HepG2 (cell line): ENCODE data around the gene ARPC1A. TPM values are rescaled to one million over a fixed set of nuclear protein-coding genes. Genes with fewer than 3 reads are reported as not detected.

Experiments
- ATAC-seq: fragments of 200-7000 bp; cut with Tn5 transposase; 3 replicates; pipeline ENCODE4 v1.9.1; 2020; ENCODE audit warnings: mild to moderate bottlenecking, moderate library complexity
- BruUV-seq: library from RNA; stranded (reverse); fragments of 400-500 nt; replicated peaks from 2 replicates; lab custom pipeline; 2021; lab: Mats Ljungman, UMichigan
- CTCF ChIA-PET: fragments of 300-600 bp; formaldehyde crosslinking; extraction: SDS; loops from one replicate; lab custom pipeline; 2021; ENCODE audit warnings: low total read pairs, inconsistent platforms, low intra/inter-chr PET ratio; lab: Yijun Ruan, JAX
- POLR2A ChIA-PET: fragments of 350-600 bp; sonication (Branson Sonifier 250); formaldehyde crosslinking; loops from one replicate; lab custom pipeline; 2020; ENCODE audit warnings: antibody characterized with exemption, inconsistent platforms; lab: Yijun Ruan, JAX
- DNase-seq: peaks from one replicate; pipeline ENCODE4 v3.0.0-alpha.2; 2015; ENCODE audit warnings: low spot score
- FAIRE-seq: peaks from 3 replicates; lab custom pipeline; 2011; peaks lifted over from hg19 to GRCh38; lab: Jason Lieb, UNC
- H2AFZ ChIP-seq: one replicate; pipeline ENCODE4 v1.6.1; 2011; ENCODE audit warnings: low read length, inconsistent platforms
- H3K27ac ChIP-seq: fragments of 300-600 bp; 3 replicates; pipeline ENCODE4 v1.8.0; 2011; ENCODE audit warnings: mixed run types, mild to moderate bottlenecking, mixed read lengths, low read length, inconsistent platforms; ENCODE audit not compliant: insufficient read depth; ENCODE audit errors: extremely low read length
- H3K27me3 ChIP-seq, 2 experiments: fragments of 200-600 bp in 1 of 2; 2 replicates in 1 of 2; 3 replicates in 1 of 2; pipeline versions ENCODE4 v1.6.0 to v1.8.0; 2011; ENCODE audit warnings: low read length in 2 of 2, mild to moderate bottlenecking in 2 of 2, moderate library complexity in 2 of 2, inconsistent platforms in 1 of 2; ENCODE audit not compliant: insufficient read depth in 2 of 2, control insufficient read depth in 1 of 2
- H3K36me3 ChIP-seq, 2 experiments: fragments of 200-600 bp in 1 of 2; replicated peaks in 1 of 2; 2 replicates in 1 of 2; 3 replicates in 1 of 2; pipeline versions ENCODE4 v1.5.1 to v1.8.0; 2011; ENCODE audit warnings: low read length in 2 of 2, inconsistent platforms in 1 of 2; ENCODE audit not compliant: insufficient read depth in 2 of 2, control insufficient read depth in 1 of 2
- H3K4me1 ChIP-seq: 2 replicates; pipeline ENCODE4 v1.5.1; 2012; ENCODE audit warnings: low read length, inconsistent platforms; ENCODE audit not compliant: insufficient read depth
- H3K4me2 ChIP-seq: 2 replicates; pipeline ENCODE4 v1.6.0; 2011; ENCODE audit warnings: low read depth, low read length, inconsistent platforms
- H3K4me3 ChIP-seq, 3 experiments: fragments of 200-600 bp in 1 of 3; sonication (generic), shearing (Covaris generic) in 1 of 3; replicated peaks in 1 of 3; 2 replicates each; pipeline ENCODE4 v1.5.1; 2011 to 2016; ENCODE audit warnings: low read length in 3 of 3, inconsistent platforms in 2 of 3, low read depth in 2 of 3, mild to moderate bottlenecking in 2 of 3, control low read depth in 1 of 3, mixed read lengths in 1 of 3; ENCODE audit not compliant: insufficient read depth in 1 of 3
- H3K79me2 ChIP-seq: one replicate; pipeline ENCODE4 v1.6.1; 2011; ENCODE audit warnings: low read length, inconsistent platforms; ENCODE audit not compliant: insufficient read depth
- H3K9ac ChIP-seq: 2 replicates; pipeline ENCODE4 v1.6.0; 2011; ENCODE audit warnings: mild to moderate bottlenecking, low read depth, low read length, inconsistent platforms; ENCODE audit not compliant: insufficient read depth
- H3K9me3 ChIP-seq: 2 replicates; pipeline ENCODE4 v1.5.1; 2012; ENCODE audit warnings: mild to moderate bottlenecking, low read length
- H4K20me1 ChIP-seq: 2 replicates; pipeline ENCODE4 v1.6.0; 2011; ENCODE audit warnings: inconsistent platforms, mild to moderate bottlenecking, low read length, moderate library complexity; ENCODE audit not compliant: insufficient read depth
- CREB3 ChIP-seq: sonication (generic); formaldehyde crosslinking; IDR thresholded peaks from 2 replicates; pipeline ENCODE4 v1.5.0; 2020; ENCODE audit warnings: missing genetic modification reagents
- DDIT3 ChIP-seq: sonication (generic); formaldehyde crosslinking; IDR thresholded peaks from 2 replicates; pipeline ENCODE4 v1.4.0; 2020; ENCODE audit warnings: mild to moderate bottlenecking, missing genetic modification reagents
- FIP1L1 ChIP-seq: fragments of 200-400 bp; formaldehyde crosslinking; IDR thresholded peaks from 2 replicates; pipeline ENCODE4 v1.6.1; 2018; ENCODE audit warnings: low read depth, mild to moderate bottlenecking, low read length, moderate library complexity, borderline replicate concordance; ENCODE audit not compliant: insufficient read depth
- HOMEZ ChIP-seq: IDR thresholded peaks from 2 replicates; pipeline ENCODE4 v1.6.1; 2016; ENCODE audit warnings: low read depth
- HOXA3 ChIP-seq: sonication (generic); formaldehyde crosslinking; IDR thresholded peaks from 2 replicates; pipeline ENCODE4 v1.5.0; 2020; ENCODE audit warnings: missing genetic modification reagents
- NPAS2 ChIP-seq: sonication (generic); formaldehyde crosslinking; IDR thresholded peaks from 2 replicates; pipeline ENCODE4 v1.8.0; 2022; ENCODE audit warnings: mild to moderate bottlenecking, missing genetic modification reagents, borderline replicate concordance
- ZNF205 ChIP-seq: IDR thresholded peaks from 2 replicates; pipeline ENCODE4 v1.6.1; 2018; ENCODE audit warnings: missing biosample characterization, missing genetic modification reagents
- ZNF543 ChIP-seq: sonication (generic); formaldehyde crosslinking; IDR thresholded peaks from 2 replicates; pipeline ENCODE4 v1.4.0; 2020; ENCODE audit warnings: mild to moderate bottlenecking, missing genetic modification reagents
- WGBS: methylation state at CpG from one replicate; pipeline ENCODE4 v1.1.6; 2017; ENCODE audit warnings: low lambda C conversion rate; 5-methylcytosine and 5-hydroxymethylcytosine counted together
- in situ Hi-C: cut with HindIII; loops from 2 replicates; pipeline ENCODE4 v1.10.0; 2017; ENCODE audit warnings: low pct_unique_long_range_greater_than_20kb; ENCODE audit not compliant: extremely low pct_ligation_motif_present
- intact Hi-C: fragments of 100-400 bp; cut with micrococcal nuclease; formaldehyde crosslinking; loops from one replicate; pipeline ENCODE4 v1.10.0; 2022; ENCODE audit not compliant: unreplicated experiment
- polyA plus RNA-seq, 8 experiments: library from polyadenylated mRNA; depleted of rRNA in 3 of 8; stranded (reverse) in 7 of 8; unstranded in 1 of 8; fragments of >200 nt; fragmentation: Illumina TruSeq in 4 of 8; extraction: Trizol in 4 of 8; gene quantifications; 2 replicates each; pipeline versions ENCODE4 v1.2.1 to v1.2.3, GENCODE V29; 2011 to 2016; ENCODE audit warnings: low read depth in 4 of 8, missing spikeins in 1 of 8, mixed read lengths in 1 of 8; ENCODE audit not compliant: insufficient read depth in 1 of 8
- total RNA-seq, 5 experiments: library from RNA; depleted of rRNA; stranded (reverse); fragments of >200 nt; fragmentation: Illumina TruSeq; extraction: Trizol; gene quantifications; 2 replicates each; pipeline ENCODE4 v1.2.3, GENCODE V29; 2016; ENCODE audit warnings: low read depth in 1 of 5
- TF ChIP-seq, protein P1 (sequence below): sonication (generic); formaldehyde crosslinking; IDR thresholded peaks from 2 replicates; pipeline ENCODE4 v1.5.1; 2020; ENCODE audit warnings: missing genetic modification reagents, mild to moderate bottlenecking, borderline replicate concordance

The ARPC1A gene
- total and polyA plus RNA-seq, 2 of the 13 experiments (the other 11 are each of a cell fraction or from before 2014, with no cell fraction given): 44.3 to 88.5 TPM

DNA sequence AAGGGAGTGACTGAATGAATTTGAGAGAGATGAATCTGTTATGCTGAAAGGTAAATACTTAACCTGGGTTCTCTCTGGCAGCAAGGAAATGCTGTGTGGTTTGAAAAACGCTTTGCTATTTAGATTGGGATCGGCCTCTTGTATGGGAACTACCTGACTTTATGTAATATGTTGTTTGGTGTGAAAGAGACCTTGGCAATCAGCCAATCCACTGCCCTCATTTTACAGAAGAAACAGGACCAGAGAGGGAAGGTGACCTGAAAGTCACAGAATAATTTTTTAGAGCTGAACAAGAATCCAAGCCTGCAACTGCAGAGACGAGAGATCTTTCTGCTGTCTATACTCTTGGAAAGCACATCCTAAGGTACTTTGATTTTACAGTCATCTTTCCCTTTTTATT is 84.1 kb downstream of the ARPC1A start:
- Histone ChIP-seq H3K27me3 (peaks cover 0 to 4% of the 10 kb centered on the region in 2 experiments; a peak in 2 of 5 replicates), H3K9ac (peak overlapping the region; percentile 99), H3K4me2 (peak overlapping the region; percentile 84), H3K79me2 (peaks cover 56% of the 10 kb centered on the region), H4K20me1 (peaks cover 5% of the 10 kb centered on the region; the same call in 1 of the 2 replicates), H3K27ac (peak overlapping the region; percentile 98), H2AFZ (no peak overlapping the region), H3K9me3 (no peaks in the 10 kb centered on the region), H3K4me1 (peaks cover 41% of the 10 kb centered on the region), H3K36me3 (peaks cover 8 to 43% of the 10 kb centered on the region in 2 experiments), H3K4me3 (peak overlapping the region; percentile 80 to 100 (median 93))
- no TSS peak for BruUV-seq
- TF ChIP-seq CREB3 (CRISPR knock-in tag): no peak
- TF ChIP-seq HOXA3 (CRISPR knock-in tag): no peak
- TF ChIP-seq FIP1L1: no peak
- TF ChIP-seq ZNF205 (CRISPR knock-in tag): no peak
- no peak for TF ChIP-seq NPAS2 (CRISPR knock-in tag)
- no peak for TF ChIP-seq HOMEZ
- no peak for TF ChIP-seq ZNF543 (CRISPR knock-in tag)
- TF ChIP-seq, protein P1, sequence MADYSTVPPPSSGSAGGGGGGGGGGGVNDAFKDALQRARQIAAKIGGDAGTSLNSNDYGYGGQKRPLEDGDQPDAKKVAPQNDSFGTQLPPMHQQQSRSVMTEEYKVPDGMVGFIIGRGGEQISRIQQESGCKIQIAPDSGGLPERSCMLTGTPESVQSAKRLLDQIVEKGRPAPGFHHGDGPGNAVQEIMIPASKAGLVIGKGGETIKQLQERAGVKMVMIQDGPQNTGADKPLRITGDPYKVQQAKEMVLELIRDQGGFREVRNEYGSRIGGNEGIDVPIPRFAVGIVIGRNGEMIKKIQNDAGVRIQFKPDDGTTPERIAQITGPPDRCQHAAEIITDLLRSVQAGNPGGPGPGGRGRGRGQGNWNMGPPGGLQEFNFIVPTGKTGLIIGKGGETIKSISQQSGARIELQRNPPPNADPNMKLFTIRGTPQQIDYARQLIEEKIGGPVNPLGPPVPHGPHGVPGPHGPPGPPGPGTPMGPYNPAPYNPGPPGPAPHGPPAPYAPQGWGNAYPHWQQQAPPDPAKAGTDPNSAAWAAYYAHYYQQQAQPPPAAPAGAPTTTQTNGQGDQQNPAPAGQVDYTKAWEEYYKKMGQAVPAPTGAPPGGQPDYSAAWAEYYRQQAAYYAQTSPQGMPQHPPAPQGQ (CRISPR knock-in tag): no peak
- no peak for TF ChIP-seq DDIT3
- no peak for DNase-seq
- ChIA-PET POLR2A (interaction anchor here (1.4 to 1.8 kb wide), 5 partner anchors 8 to 198 kb away, joined by 3 to 8 read pairs (median 6); partner anchors contain the start of gene ARPC1A), CTCF (no interaction called here)
- no peak for ATAC-seq
- FAIRE-seq: no peak
- WGBS: 16% methylated on average over 3 of the region's 3 CpGs
- in situ Hi-C loops (no loop called here), intact Hi-C loops (loop anchor here (2.0 to 5.0 kb wide), 2 partner anchors 38 to 55 kb away; partner anchors contain the start of gene ARPC1B)
